Suprapubic skin (tissue), 3 donors: ENCODE data around the gene UGT3A1.

Experiments used
- CTCF ChIP-seq, 2 donors: fragments of 200-600 bp in 1 of 2; fragments of 450-650 bp in 1 of 2; sonication (generic) in 1 of 2; IDR thresholded peaks; one replicate each; pipeline ENCODE4 v1.5.1; 2016 to 2019; ENCODE audit warnings: antibody characterized with exemption in 2 of 2, mild to moderate bottlenecking in 1 of 2, moderate library complexity in 1 of 2
- POLR2A ChIP-seq, 2 donors: fragments of 450-650 bp; IDR thresholded peaks; one replicate each; pipeline ENCODE4 v1.6.1; 2017; ENCODE audit warnings: antibody characterized with exemption in 2 of 2, mild to moderate bottlenecking in 2 of 2, moderate library complexity in 2 of 2

- TF ChIP-seq POLR2A (IDR thresholded peaks at IDR 0.05) = no peak
- TF ChIP-seq CTCF (IDR thresholded peaks at IDR 0.05) = no peak
Measured at GRCh38 chr5:36007366-36007765, 16.2 kb upstream of the UGT3A1 start.
